K562 (cell line): ENCODE measurements around the gene STK24. TPM values are rescaled to one million over a fixed set of nuclear protein-coding genes. Genes with fewer than 3 reads are reported as not detected.

ENCODE experiments used
- ATF7 ChIP-seq: fragments of 450-650 bp; IDR thresholded peaks from 2 replicates; pipeline ENCODE4 v1.7.1; 2014; ENCODE audit warnings: mild to moderate bottlenecking, moderate library complexity
- CTBP1 ChIP-seq: fragments of 450-650 bp; IDR thresholded peaks from 2 replicates; pipeline ENCODE4 v1.6.1; 2016; ENCODE audit warnings: borderline replicate concordance
- JUN ChIP-seq, 2 experiments: sonication (generic) in 1 of 2; formaldehyde crosslinking in 1 of 2; IDR thresholded peaks; 2 replicates each; pipeline versions ENCODE4 v1.6.1 to v1.8.0; 2012 to 2022; ENCODE audit warnings: borderline replicate concordance in 2 of 2, mild to moderate bottlenecking in 2 of 2, improper control_type of control experiment in 1 of 2, low read depth in 1 of 2, low read length in 1 of 2, missing genetic modification reagents in 1 of 2
- LEF1 ChIP-seq: fragments of 450-650 bp; IDR thresholded peaks from 2 replicates; pipeline ENCODE4 v1.6.1; 2016; ENCODE audit warnings: mild to moderate bottlenecking
- RAD51 ChIP-seq: fragments of 450-650 bp; IDR thresholded peaks from 2 replicates; pipeline ENCODE4 v1.7.1; 2016; ENCODE audit warnings: low read depth, mild to moderate bottlenecking, borderline replicate concordance
- RFX1 ChIP-seq: fragments of 450-650 bp; IDR thresholded peaks from 2 replicates; pipeline ENCODE4 v1.6.1; 2016; ENCODE audit warnings: mild to moderate bottlenecking, moderate library complexity
- TBP ChIP-seq: optimal IDR thresholded peaks from 2 replicates; pipeline ENCODE3; 2011; ENCODE audit warnings: low read depth, low read length, improper control_type of control experiment
- TEAD4 ChIP-seq, 2 experiments: sonication (generic) in 1 of 2; formaldehyde crosslinking in 1 of 2; IDR thresholded peaks; 2 replicates each; pipeline versions ENCODE4 v1.6.1 to v1.8.0; 2012 to 2022; ENCODE audit warnings: borderline replicate concordance in 1 of 2, inconsistent platforms in 1 of 2, low read length in 1 of 2, mild to moderate bottlenecking in 1 of 2, missing genetic modification reagents in 1 of 2
- ZEB2 ChIP-seq: fragments of 450-650 bp; IDR thresholded peaks from 2 replicates; pipeline ENCODE4 v1.6.1; 2016
- ZFP1 ChIP-seq: fragments of 450-650 bp; formaldehyde crosslinking; IDR thresholded peaks from 2 replicates; pipeline ENCODE4 v1.4.0; 2020; ENCODE audit warnings: mild to moderate bottlenecking, mixed read lengths
- polyA plus RNA-seq, 8 experiments: library from polyadenylated mRNA; depleted of rRNA in 4 of 8; stranded (reverse) in 5 of 8; unstranded in 3 of 8; fragments of >200 nt; fragmentation: Nextera tagmentation in 2 of 8; fragmentation: Illumina TruSeq in 1 of 8; extraction: Ambion mirVana in 2 of 8; extraction: Trizol in 1 of 8; gene quantifications; 2 replicates each; pipeline versions ENCODE4 v1.2.1 to v1.2.3, GENCODE V29; 2011 to 2014; ENCODE audit warnings: inconsistent platforms in 1 of 8, missing spikeins in 1 of 8
- total RNA-seq, 7 experiments: library from RNA; depleted of rRNA in 6 of 7; stranded (reverse); fragments of >200 nt in 6 of 7; fragmentation: Illumina TruSeq in 2 of 7; extraction: Trizol in 2 of 7; gene quantifications; 2 replicates each; pipeline versions ENCODE4 v1.2.1 to v1.2.3, GENCODE V29; 2011 to 2021; ENCODE audit warnings: low replicate concordance in 1 of 7
- TF ChIP-seq, protein P1 (sequence below): fragments of 450-650 bp; IDR thresholded peaks from 2 replicates; pipeline ENCODE4 v1.6.1; 2017; ENCODE audit warnings: antibody characterized with exemption, mild to moderate bottlenecking
- TF ChIP-seq, protein P2 (sequence below): IDR thresholded peaks from 2 replicates; pipeline ENCODE4 v1.6.1; 2012; ENCODE audit warnings: low read depth, low read length, improper control_type of control experiment, borderline replicate concordance
- TF ChIP-seq, protein P3 (sequence below): sonication (generic); formaldehyde crosslinking; IDR thresholded peaks from 2 replicates; pipeline ENCODE4 v1.8.0; 2022; ENCODE audit warnings: mild to moderate bottlenecking, missing genetic modification reagents

Gene STK24
- total and polyA plus RNA-seq, 9 of the 15 experiments (the other 6 are each of a cell fraction or from before 2014, with no cell fraction given), result 3.8 to 78.4 (median 28.2) TPM

DNA sequence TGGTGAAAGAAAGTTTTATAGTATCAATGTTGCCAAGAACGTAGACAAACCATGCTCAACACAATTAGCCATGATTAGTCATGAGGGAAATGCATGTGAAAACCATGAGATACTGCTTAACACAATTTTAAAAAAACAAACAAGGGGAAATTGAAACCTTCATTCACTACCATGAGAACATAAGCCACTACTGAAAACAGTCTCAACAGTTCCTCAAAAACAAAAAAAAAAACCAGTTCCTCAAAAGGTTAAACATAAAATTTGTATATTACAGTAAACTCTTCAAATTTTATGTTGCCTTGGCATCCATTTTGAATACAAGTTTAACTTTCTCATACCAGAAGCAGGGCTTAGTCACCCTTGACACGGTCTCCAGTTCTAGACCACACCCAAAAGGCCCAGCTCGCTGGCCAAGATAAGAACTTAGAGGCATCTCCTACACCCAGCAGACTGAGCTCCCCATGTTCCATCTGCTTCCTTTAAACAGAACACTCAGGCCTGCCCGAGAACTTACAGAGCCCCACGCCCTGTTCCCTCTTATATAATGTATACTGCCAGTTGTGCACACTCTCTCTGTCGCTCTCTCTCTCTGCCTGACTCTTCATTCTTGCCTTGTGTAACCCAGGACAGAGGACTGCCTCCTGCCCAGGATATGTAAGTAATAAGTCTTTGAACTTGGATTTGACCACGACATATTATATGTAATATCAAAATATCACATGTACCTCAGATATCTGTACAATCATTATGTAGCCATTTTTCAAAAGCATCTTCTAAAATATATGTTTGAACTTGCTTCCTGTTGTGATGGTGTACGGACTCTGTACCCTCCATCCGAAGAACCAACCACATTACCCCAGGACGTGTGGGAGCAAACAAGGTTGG is 67.4 kb downstream of the STK24 start (continued):
- TF ChIP-seq, protein P1, sequence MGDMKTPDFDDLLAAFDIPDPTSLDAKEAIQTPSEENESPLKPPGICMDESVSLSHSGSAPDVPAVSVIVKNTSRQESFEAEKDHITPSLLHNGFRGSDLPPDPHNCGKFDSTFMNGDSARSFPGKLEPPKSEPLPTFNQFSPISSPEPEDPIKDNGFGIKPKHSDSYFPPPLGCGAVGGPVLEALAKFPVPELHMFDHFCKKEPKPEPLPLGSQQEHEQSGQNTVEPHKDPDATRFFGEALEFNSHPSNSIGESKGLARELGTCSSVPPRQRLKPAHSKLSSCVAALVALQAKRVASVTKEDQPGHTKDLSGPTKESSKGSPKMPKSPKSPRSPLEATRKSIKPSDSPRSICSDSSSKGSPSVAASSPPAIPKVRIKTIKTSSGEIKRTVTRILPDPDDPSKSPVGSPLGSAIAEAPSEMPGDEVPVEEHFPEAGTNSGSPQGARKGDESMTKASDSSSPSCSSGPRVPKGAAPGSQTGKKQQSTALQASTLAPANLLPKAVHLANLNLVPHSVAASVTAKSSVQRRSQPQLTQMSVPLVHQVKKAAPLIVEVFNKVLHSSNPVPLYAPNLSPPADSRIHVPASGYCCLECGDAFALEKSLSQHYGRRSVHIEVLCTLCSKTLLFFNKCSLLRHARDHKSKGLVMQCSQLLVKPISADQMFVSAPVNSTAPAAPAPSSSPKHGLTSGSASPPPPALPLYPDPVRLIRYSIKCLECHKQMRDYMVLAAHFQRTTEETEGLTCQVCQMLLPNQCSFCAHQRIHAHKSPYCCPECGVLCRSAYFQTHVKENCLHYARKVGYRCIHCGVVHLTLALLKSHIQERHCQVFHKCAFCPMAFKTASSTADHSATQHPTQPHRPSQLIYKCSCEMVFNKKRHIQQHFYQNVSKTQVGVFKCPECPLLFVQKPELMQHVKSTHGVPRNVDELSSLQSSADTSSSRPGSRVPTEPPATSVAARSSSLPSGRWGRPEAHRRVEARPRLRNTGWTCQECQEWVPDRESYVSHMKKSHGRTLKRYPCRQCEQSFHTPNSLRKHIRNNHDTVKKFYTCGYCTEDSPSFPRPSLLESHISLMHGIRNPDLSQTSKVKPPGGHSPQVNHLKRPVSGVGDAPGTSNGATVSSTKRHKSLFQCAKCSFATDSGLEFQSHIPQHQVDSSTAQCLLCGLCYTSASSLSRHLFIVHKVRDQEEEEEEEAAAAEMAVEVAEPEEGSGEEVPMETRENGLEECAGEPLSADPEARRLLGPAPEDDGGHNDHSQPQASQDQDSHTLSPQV, result peak; percentile 89
- TF ChIP-seq RFX1, result peak; percentile 48; the same call in 1 of the 2 replicates
- peak; percentile 20; the same call in 1 of the 2 replicates for TF ChIP-seq RAD51
- TF ChIP-seq, protein P2, sequence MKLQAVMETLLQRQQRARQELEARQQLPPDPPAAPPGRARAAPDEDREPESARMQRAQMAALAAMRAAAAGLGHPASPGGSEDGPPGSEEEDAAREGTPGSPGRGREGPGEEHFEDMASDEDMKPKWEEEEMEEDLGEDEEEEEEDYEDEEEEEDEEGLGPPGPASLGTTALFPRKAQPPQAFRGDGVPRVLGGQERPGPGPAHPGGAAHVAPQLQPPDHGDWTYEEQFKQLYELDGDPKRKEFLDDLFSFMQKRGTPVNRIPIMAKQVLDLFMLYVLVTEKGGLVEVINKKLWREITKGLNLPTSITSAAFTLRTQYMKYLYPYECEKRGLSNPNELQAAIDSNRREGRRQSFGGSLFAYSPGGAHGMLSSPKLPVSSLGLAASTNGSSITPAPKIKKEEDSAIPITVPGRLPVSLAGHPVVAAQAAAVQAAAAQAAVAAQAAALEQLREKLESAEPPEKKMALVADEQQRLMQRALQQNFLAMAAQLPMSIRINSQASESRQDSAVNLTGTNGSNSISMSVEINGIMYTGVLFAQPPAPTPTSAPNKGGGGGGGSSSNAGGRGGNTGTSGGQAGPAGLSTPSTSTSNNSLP, result peak; percentile 56; the same call in 1 of the 2 replicates
- TF ChIP-seq JUN (IDR thresholded peaks at IDR 0.05; ENCODE audit: borderline replicate concordance, low read depth, low read length), result peak; percentile 14; the same call in 1 of the 2 replicates
- TF ChIP-seq JUN (CRISPR knock-in tag; IDR thresholded peaks at IDR 0.05; ENCODE audit: borderline replicate concordance), result no peak
- peak; percentile 45 for TF ChIP-seq TBP
- TF ChIP-seq ZEB2, result peak; percentile 57; the same call in 1 of the 2 replicates
- peak; percentile 87 for TF ChIP-seq TEAD4 (IDR thresholded peaks at IDR 0.05; ENCODE audit: low read length)
- TF ChIP-seq TEAD4 (CRISPR knock-in tag; IDR thresholded peaks at IDR 0.05; ENCODE audit: borderline replicate concordance), result no peak
- TF ChIP-seq ZFP1 (CRISPR knock-in tag), result no peak
- peak; percentile 47 for TF ChIP-seq CTBP1
- peak; percentile 43; the same call in 1 of the 2 replicates for TF ChIP-seq ATF7
- peak; percentile 87 for TF ChIP-seq LEF1
- TF ChIP-seq, protein P3, sequence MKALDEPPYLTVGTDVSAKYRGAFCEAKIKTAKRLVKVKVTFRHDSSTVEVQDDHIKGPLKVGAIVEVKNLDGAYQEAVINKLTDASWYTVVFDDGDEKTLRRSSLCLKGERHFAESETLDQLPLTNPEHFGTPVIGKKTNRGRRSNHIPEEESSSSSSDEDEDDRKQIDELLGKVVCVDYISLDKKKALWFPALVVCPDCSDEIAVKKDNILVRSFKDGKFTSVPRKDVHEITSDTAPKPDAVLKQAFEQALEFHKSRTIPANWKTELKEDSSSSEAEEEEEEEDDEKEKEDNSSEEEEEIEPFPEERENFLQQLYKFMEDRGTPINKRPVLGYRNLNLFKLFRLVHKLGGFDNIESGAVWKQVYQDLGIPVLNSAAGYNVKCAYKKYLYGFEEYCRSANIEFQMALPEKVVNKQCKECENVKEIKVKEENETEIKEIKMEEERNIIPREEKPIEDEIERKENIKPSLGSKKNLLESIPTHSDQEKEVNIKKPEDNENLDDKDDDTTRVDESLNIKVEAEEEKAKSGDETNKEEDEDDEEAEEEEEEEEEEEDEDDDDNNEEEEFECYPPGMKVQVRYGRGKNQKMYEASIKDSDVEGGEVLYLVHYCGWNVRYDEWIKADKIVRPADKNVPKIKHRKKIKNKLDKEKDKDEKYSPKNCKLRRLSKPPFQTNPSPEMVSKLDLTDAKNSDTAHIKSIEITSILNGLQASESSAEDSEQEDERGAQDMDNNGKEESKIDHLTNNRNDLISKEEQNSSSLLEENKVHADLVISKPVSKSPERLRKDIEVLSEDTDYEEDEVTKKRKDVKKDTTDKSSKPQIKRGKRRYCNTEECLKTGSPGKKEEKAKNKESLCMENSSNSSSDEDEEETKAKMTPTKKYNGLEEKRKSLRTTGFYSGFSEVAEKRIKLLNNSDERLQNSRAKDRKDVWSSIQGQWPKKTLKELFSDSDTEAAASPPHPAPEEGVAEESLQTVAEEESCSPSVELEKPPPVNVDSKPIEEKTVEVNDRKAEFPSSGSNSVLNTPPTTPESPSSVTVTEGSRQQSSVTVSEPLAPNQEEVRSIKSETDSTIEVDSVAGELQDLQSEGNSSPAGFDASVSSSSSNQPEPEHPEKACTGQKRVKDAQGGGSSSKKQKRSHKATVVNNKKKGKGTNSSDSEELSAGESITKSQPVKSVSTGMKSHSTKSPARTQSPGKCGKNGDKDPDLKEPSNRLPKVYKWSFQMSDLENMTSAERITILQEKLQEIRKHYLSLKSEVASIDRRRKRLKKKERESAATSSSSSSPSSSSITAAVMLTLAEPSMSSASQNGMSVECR (CRISPR knock-in tag), result no peak
